HCT116 (cell line): ENCODE results near the gene ID3. TPM values are rescaled to one million over a fixed set of nuclear protein-coding genes. Genes with fewer than 3 reads are reported as not detected.

Experiments
- ATAC-seq: fragments of 200-7000 bp; cut with Tn5 transposase; 2 replicates; pipeline ENCODE4 v1.9.1; 2020; ENCODE audit warnings: mild to moderate bottlenecking, moderate library complexity
- BruUV-seq: library from RNA; stranded (reverse); fragments of 400-500 nt; replicated peaks from 2 replicates; lab custom pipeline; 2021; lab: Mats Ljungman, UMichigan
- CTCF ChIA-PET: fragments of 300-600 bp; sonication (Branson Sonifier 250); formaldehyde crosslinking; loops from one replicate; lab custom pipeline; 2021; ENCODE audit warnings: antibody characterized with exemption; lab: Charles Lee
- POLR2A ChIA-PET: fragments of 300-600, 350-600 bp; sonication (Branson Sonifier 250); formaldehyde crosslinking; loops from one replicate; lab custom pipeline; 2021; ENCODE audit warnings: antibody characterized with exemption; lab: Charles Lee
- RAD21 ChIA-PET, 2 experiments: fragments of 300-600 bp; sonication (Branson Sonifier 250); formaldehyde crosslinking; loops; one replicate each; lab custom pipeline; 2023; ENCODE audit warnings: low total read pairs in 2 of 2; ENCODE audit not compliant: uncharacterized antibody in 2 of 2, unreplicated experiment in 2 of 2, low non-redundant PET in 1 of 2; lab: Charles Lee
- DNase-seq: peaks from one replicate; pipeline ENCODE4 v3.0.0-alpha.2; 2010; ENCODE audit warnings: low read depth, low spot score
- H2AFZ ChIP-seq: fragments of 200-600 bp; shearing (Covaris generic), sonication (generic); 2 replicates; pipeline ENCODE4 v1.6.1; 2017; ENCODE audit warnings: low read depth, mixed run types, mixed read lengths, antibody characterized with exemption, low read length; ENCODE audit not compliant: poor library complexity, severe bottlenecking
- H3K27ac ChIP-seq: 2 replicates; pipeline ENCODE4 v1.5.1; 2012; ENCODE audit warnings: low read depth, low read length
- H3K27me3 ChIP-seq: fragments of 200-600 bp; sonication (generic); 2 replicates; pipeline ENCODE4 v1.6.1; 2016; ENCODE audit warnings: mixed run types, low read length, mixed read lengths; ENCODE audit not compliant: insufficient read depth
- H3K36me3 ChIP-seq, 2 experiments: fragments of 200-500 bp in 1 of 2; fragments of 200-600 bp in 1 of 2; sonication (Bioruptor generic) in 1 of 2; sonication (generic) in 1 of 2; 2 replicates each; pipeline versions ENCODE4 v1.5.1 to v1.6.1; 2014 to 2016; ENCODE audit warnings: low read length in 2 of 2, inconsistent platforms in 1 of 2, mixed read lengths in 1 of 2, mixed run types in 1 of 2; ENCODE audit not compliant: insufficient read depth in 2 of 2, control insufficient read depth in 1 of 2
- H3K4me1 ChIP-seq, 2 experiments: fragments of 200-600 bp in 1 of 2; sonication (generic) in 1 of 2; 2 replicates each; pipeline versions ENCODE4 v1.5.1 to v1.6.1; 2012 to 2017; ENCODE audit warnings: low read length in 2 of 2, inconsistent platforms in 1 of 2, mild to moderate bottlenecking in 1 of 2, mixed read lengths in 1 of 2, mixed run types in 1 of 2, moderate library complexity in 1 of 2; ENCODE audit not compliant: insufficient read depth in 2 of 2, control insufficient read depth in 1 of 2
- H3K4me2 ChIP-seq: fragments of 200-600 bp; sonication (generic); 2 replicates; pipeline ENCODE4 v1.6.1; 2017; ENCODE audit warnings: mixed run types, low read length, mixed read lengths
- H3K4me3 ChIP-seq, 2 experiments: fragments of 200-600 bp in 1 of 2; sonication (generic) in 1 of 2; replicated peaks in 1 of 2; 2 replicates each; pipeline ENCODE4 v1.5.1; 2011 to 2016; ENCODE audit warnings: low read length in 2 of 2, control low read depth in 1 of 2, low read depth in 1 of 2, mild to moderate bottlenecking in 1 of 2, mixed read lengths in 1 of 2, mixed run types in 1 of 2
- H3K79me2 ChIP-seq: fragments of 200-600 bp; sonication (generic); 2 replicates; pipeline ENCODE4 v1.6.1; 2017; ENCODE audit warnings: mild to moderate bottlenecking, mixed run types, low read length, moderate library complexity, mixed read lengths; ENCODE audit not compliant: insufficient read depth
- H3K9ac ChIP-seq: fragments of 200-600 bp; sonication (generic); 2 replicates; pipeline ENCODE4 v1.6.1; 2016; ENCODE audit warnings: low read length, mixed read lengths
- H3K9me2 ChIP-seq: fragments of 200-600 bp; sonication (generic), shearing (Covaris generic); 2 replicates; pipeline ENCODE4 v1.6.1; 2017; ENCODE audit warnings: mixed run types, mild to moderate bottlenecking, moderate library complexity; ENCODE audit not compliant: insufficient read depth
- H3K9me3 ChIP-seq, 2 experiments: fragments of 200-500 bp in 1 of 2; fragments of 200-600 bp in 1 of 2; sonication (Bioruptor generic) in 1 of 2; sonication (generic) in 1 of 2; 2 replicates each; pipeline ENCODE4 v1.6.1; 2014 to 2017; ENCODE audit warnings: low read length in 2 of 2, mixed read lengths in 2 of 2, inconsistent platforms in 1 of 2, low read depth in 1 of 2, mild to moderate bottlenecking in 1 of 2, mixed run types in 1 of 2, moderate library complexity in 1 of 2; ENCODE audit not compliant: control insufficient read depth in 1 of 2, insufficient read depth in 1 of 2
- H4K20me1 ChIP-seq: fragments of 200-600 bp; sonication (generic), shearing (Covaris generic); 2 replicates; pipeline ENCODE4 v1.6.1; 2017; ENCODE audit warnings: mixed run types, mild to moderate bottlenecking, moderate library complexity; ENCODE audit not compliant: insufficient read depth
- ATF3 ChIP-seq: IDR thresholded peaks from 2 replicates; pipeline ENCODE4 v1.6.1; 2012
- CEBPB ChIP-seq: IDR thresholded peaks from 2 replicates; pipeline ENCODE4 v1.6.1; 2012; ENCODE audit warnings: low read depth
- EGR1 ChIP-seq: IDR thresholded peaks from 2 replicates; pipeline ENCODE4 v1.6.1; 2012; ENCODE audit warnings: low read depth
- ELF1 ChIP-seq: IDR thresholded peaks from 2 replicates; pipeline ENCODE4 v1.6.1; 2012; ENCODE audit warnings: low read depth, borderline replicate concordance
- EZH2 ChIP-seq: fragments of 200-600 bp; sonication (generic); IDR thresholded peaks from 2 replicates; pipeline ENCODE4 v1.6.1; 2017; ENCODE audit warnings: antibody characterized with exemption, mixed run types
- EZH2phosphoT487 ChIP-seq: fragments of 200-600 bp; IDR thresholded peaks from 2 replicates; pipeline ENCODE4 v1.6.1; 2018; ENCODE audit warnings: antibody characterized with exemption, borderline replicate concordance
- FOSL1 ChIP-seq: IDR thresholded peaks from 2 replicates; pipeline ENCODE4 v1.6.1; 2012; ENCODE audit warnings: low read depth
- POLR2A ChIP-seq: IDR thresholded peaks from 2 replicates; pipeline ENCODE4 v1.7.0; 2011; ENCODE audit warnings: borderline replicate concordance; ENCODE audit not compliant: insufficient read depth, insufficient read length; ENCODE audit errors: extremely low read depth
- POLR2AphosphoS5 ChIP-seq: IDR thresholded peaks from 2 replicates; pipeline ENCODE4 v1.6.1; 2011; ENCODE audit warnings: mild to moderate bottlenecking, low read depth, low read length, moderate library complexity
- RAD21 ChIP-seq: IDR thresholded peaks from 2 replicates; pipeline ENCODE4 v1.6.1; 2012; ENCODE audit warnings: low read depth, mild to moderate bottlenecking
- REST ChIP-seq: IDR thresholded peaks from 2 replicates; pipeline ENCODE4 v1.6.1; 2012; ENCODE audit warnings: low read depth
- SP1 ChIP-seq: IDR thresholded peaks from 2 replicates; pipeline ENCODE4 v1.6.1; 2012; ENCODE audit warnings: low read depth
- SRF ChIP-seq: IDR thresholded peaks from 2 replicates; pipeline ENCODE4 v1.6.1; 2012; ENCODE audit warnings: low read depth
- TCF7L2 ChIP-seq: IDR thresholded peaks from 2 replicates; pipeline ENCODE4 v1.7.0; 2011; ENCODE audit warnings: borderline replicate concordance, inconsistent platforms; ENCODE audit not compliant: insufficient read depth, insufficient read length; ENCODE audit errors: extremely low read depth
- YY1 ChIP-seq: IDR thresholded peaks from 2 replicates; pipeline ENCODE4 v1.6.1; 2011; ENCODE audit warnings: low read length, low read depth, moderate library complexity, mild to moderate bottlenecking; ENCODE audit not compliant: insufficient replicate concordance; ENCODE audit errors: extremely low read depth
- ZFX ChIP-seq: fragments of 450-650 bp; IDR thresholded peaks from 2 replicates; pipeline ENCODE4 v1.6.1; 2017
- intact Hi-C: fragments of 100-400 bp; cut with micrococcal nuclease; formaldehyde crosslinking; loops from 2 replicates; pipeline ENCODE4 v1.10.0; 2022
- total RNA-seq: library from RNA; stranded (reverse); gene quantifications from one replicate; pipeline ENCODE4 v1.2.1, GENCODE V29; 2021; ENCODE audit not compliant: unreplicated experiment
- TF ChIP-seq, protein P1 (sequence below), 3 experiments: fragments of 200-600 bp in 1 of 3; sonication (generic) in 1 of 3; IDR thresholded peaks in 2 of 3; conservative IDR thresholded peaks in 1 of 3; 2 replicates each; pipeline ENCODE4 v1.5.1; 2012 to 2017; ENCODE audit warnings: low read depth in 2 of 3, low read length in 2 of 3, antibody characterized with exemption in 1 of 3, borderline replicate concordance in 1 of 3, control low read depth in 1 of 3, mild to moderate bottlenecking in 1 of 3, mixed read lengths in 1 of 3, mixed run types in 1 of 3, moderate library complexity in 1 of 3; ENCODE audit not compliant: insufficient read depth in 1 of 3
- TF ChIP-seq, protein P2 (sequence below): IDR thresholded peaks from 2 replicates; pipeline ENCODE4 v1.6.1; 2012

The ID3 gene
- total RNA-seq, 1 experiment from 2014 or later = 183 TPM

DNA sequence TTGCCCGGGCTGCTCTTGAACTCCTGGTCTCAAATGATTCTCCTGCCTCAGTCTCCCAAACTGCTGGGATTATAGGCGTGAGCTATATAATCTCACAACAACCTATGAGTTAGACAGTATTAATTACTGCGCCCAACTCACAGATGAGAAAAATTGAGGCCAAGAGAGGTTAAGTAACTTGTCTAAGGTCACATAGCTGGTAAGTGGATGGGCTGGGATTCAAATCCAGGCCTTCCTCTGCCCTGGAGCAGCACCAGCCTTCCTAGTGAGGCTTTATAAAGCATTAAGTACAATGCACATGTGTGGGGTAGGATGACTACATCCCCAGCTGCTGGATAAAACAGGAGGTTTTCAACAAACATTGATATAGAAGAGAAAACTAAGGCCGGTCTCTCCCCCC lies 43.4 kb downstream of the ID3 start:
- ATAC-seq = no peak
- Histone ChIP-seq H3K36me3 (peaks cover 23 to 32% of the 10 kb centered on the region in 2 experiments), H3K27me3 (no peaks in the 10 kb centered on the region), H3K9me3 (no peaks in the 10 kb centered on the region), H3K79me2 (no peaks in the 10 kb centered on the region), H2AFZ (no peak overlapping the region), H3K9me2 (no peaks in the 10 kb centered on the region), H3K4me1 (no peaks in the 10 kb centered on the region), H3K27ac (no peak overlapping the region), H3K4me3 (no peak overlapping the region), H4K20me1 (no peaks in the 10 kb centered on the region; the same call in 1 of the 2 replicates), H3K9ac (no peak overlapping the region), H3K4me2 (no peak overlapping the region)
- POLR2A ChIA-PET = no interaction called here
- DNase-seq = no peak
- BruUV-seq = no TSS peak
- RAD21 ChIA-PET = no interaction called here
- intact Hi-C loops = no loop called here
- TF ChIP-seq EZH2 (no peak), SP1 (no peak), CEBPB (no peak), POLR2A (no peak), REST (no peak), FOSL1 (no peak), ATF3 (no peak), EZH2phosphoT487 (no peak), EGR1 (no peak), TCF7L2 (no peak), ZFX (no peak), SRF (no peak), YY1 (no peak), POLR2AphosphoS5 (no peak), ELF1 (no peak), RAD21 (no peak)
- TF ChIP-seq, protein P1, sequence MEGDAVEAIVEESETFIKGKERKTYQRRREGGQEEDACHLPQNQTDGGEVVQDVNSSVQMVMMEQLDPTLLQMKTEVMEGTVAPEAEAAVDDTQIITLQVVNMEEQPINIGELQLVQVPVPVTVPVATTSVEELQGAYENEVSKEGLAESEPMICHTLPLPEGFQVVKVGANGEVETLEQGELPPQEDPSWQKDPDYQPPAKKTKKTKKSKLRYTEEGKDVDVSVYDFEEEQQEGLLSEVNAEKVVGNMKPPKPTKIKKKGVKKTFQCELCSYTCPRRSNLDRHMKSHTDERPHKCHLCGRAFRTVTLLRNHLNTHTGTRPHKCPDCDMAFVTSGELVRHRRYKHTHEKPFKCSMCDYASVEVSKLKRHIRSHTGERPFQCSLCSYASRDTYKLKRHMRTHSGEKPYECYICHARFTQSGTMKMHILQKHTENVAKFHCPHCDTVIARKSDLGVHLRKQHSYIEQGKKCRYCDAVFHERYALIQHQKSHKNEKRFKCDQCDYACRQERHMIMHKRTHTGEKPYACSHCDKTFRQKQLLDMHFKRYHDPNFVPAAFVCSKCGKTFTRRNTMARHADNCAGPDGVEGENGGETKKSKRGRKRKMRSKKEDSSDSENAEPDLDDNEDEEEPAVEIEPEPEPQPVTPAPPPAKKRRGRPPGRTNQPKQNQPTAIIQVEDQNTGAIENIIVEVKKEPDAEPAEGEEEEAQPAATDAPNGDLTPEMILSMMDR (IDR thresholded peaks at IDR 0.05 in 2 of 3, conservative IDR thresholded peaks at IDR 0.05 in 1 of 3; ENCODE audit: borderline replicate concordance in 1 of 3, insufficient read depth in 1 of 3, low read depth in 2 of 3, low read length in 2 of 3) = no peak
- TF ChIP-seq, protein P2, sequence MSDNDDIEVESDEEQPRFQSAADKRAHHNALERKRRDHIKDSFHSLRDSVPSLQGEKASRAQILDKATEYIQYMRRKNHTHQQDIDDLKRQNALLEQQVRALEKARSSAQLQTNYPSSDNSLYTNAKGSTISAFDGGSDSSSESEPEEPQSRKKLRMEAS = no peak
- CTCF ChIA-PET = interaction anchor here (2.3 to 2.7 kb wide), 2 partner anchors 12 to 19 kb away, joined by 8 to 10 read pairs; no protein-coding TSS in a partner anchor
